Measurements from ENCODE around the gene ANKFN1. TPM values are rescaled to one million over a fixed set of nuclear protein-coding genes. Genes with fewer than 3 reads are reported as not detected.

The ANKFN1 gene
- total and polyA plus RNA-seq, 2 of the 13 experiments (the other 11 are each of a cell fraction or from before 2014, with no cell fraction given): not detected

DNA sequence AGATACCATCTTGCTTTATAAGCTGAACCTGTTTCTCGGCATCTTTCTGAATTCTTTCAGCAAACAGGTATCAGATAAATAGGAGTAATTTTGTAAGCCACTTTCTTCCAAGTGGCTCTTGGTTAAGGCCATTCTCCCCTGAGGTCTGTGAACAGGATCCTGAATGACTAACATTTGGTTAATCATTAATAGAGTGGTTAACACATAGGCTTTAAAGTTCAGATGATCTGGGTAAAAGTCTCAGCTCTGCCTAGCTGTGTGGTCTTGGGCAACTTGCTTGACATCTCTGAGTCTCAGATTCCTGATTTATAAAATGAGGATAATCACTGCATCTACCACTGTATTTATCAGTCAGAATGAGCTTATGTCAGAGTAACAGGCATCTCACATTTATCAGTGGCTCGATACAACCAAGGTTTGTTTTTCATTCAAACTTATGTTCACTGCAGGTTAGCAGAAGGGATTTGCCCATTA is 44.4 kb upstream of the ANKFN1 start (continued):
- TF ChIP-seq JDP2 (CRISPR knock-in tag; IDR thresholded peaks at IDR 0.05; ENCODE audit: borderline replicate concordance): no peak
- no peak for TF ChIP-seq ZNF160 (CRISPR knock-in tag; IDR thresholded peaks at IDR 0.05)
- no peak for TF ChIP-seq ZBTB21 (CRISPR knock-in tag; IDR thresholded peaks at IDR 0.05)
- no peak for TF ChIP-seq SSRP1 (CRISPR knock-in tag; IDR thresholded peaks at IDR 0.05)
- TF ChIP-seq, protein P1, sequence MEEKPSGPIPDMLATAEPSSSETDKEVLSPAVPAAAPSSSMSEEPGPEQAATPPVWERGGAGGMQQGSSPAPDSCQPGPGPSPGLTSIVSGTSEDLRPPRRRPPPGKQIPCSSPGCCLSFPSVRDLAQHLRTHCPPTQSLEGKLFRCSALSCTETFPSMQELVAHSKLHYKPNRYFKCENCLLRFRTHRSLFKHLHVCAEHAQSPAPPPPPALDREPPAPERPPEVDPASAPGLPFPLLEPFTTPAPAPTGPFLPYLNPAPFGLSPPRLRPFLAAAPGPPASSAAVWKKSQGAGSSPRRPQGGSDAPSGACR (CRISPR knock-in tag; IDR thresholded peaks at IDR 0.05): no peak
- peak; percentile 72; the same call in 1 of the 2 replicates for TF ChIP-seq KDM1A (CRISPR knock-in tag; IDR thresholded peaks at IDR 0.05)
- TF ChIP-seq YY1 (IDR thresholded peaks at IDR 0.05; ENCODE audit: insufficient read depth, insufficient replicate concordance, low read depth, low read length): no peak
- TF ChIP-seq ZNF205 (CRISPR knock-in tag; IDR thresholded peaks at IDR 0.05): no peak
- no peak for TF ChIP-seq DNMT1 (CRISPR knock-in tag; IDR thresholded peaks at IDR 0.05)
- TF ChIP-seq NCOR1 (IDR thresholded peaks at IDR 0.05; ENCODE audit: borderline replicate concordance, low read length): peak; percentile 26; the same call in 1 of the 2 replicates
- TF ChIP-seq CC2D1A (CRISPR knock-in tag; IDR thresholded peaks at IDR 0.05): no peak

DNA sequence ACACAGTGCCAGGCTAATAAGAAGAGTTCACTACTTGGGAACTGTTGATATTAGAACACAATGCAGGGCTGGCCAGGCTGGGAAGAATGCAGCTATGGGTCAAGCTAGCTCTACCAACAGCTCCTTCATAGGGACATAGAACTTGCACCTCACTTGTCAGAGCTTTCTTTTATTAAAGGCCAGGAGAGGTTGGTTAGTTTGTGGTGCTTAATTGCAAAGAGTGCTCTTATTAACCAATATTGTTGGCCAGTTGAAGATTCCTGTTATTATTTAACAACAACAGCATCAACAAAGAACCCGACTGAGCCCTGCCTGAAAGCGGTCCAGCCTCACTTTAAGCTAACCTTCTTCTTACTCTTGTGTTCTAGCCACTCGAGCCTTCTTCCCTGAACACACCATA is 43.4 kb upstream of the ANKFN1 start:
- 45% methylated on average over 3 of the region's 3 CpGs for WGBS (ENCODE audit: low lambda C conversion rate)
- no peaks in the 10 kb centered on the region for H4K20me1 ChIP-seq (ENCODE audit: insufficient read depth, low read length)
- ChIA-PET POLR2A (no interaction called here), CTCF (ENCODE audit: low intra/inter-chr PET ratio, low total read pairs) (no interaction called here)
- no peaks in the 10 kb centered on the region for H3K27me3 ChIP-seq (ENCODE audit: control insufficient read depth in 1 of 2, insufficient read depth in 2 of 2, low read length in 2 of 2)
- no peak overlapping the region for H2AFZ ChIP-seq (ENCODE audit: low read length)
- H3K4me3 ChIP-seq (replicated peaks in 1 of 3; ENCODE audit: insufficient read depth in 1 of 3, low read depth in 2 of 3, low read length in 3 of 3): no peak overlapping the region
- no TSS peak for BruUV-seq (replicated peaks)
- peak; percentile 4 for FAIRE-seq
- intact Hi-C loops (cut with micrococcal nuclease; ENCODE audit: unreplicated experiment): no loop called here
- in situ Hi-C loops (cut with HindIII; ENCODE audit: extremely low pct_ligation_motif_present, low pct_unique_long_range_greater_than_20kb): no loop called here
- no peak overlapping the region for H3K27ac ChIP-seq (ENCODE audit: extremely low read length, insufficient read depth, low read length)
- DNase-seq (ENCODE audit: low spot score): no peak
- ATAC-seq: peak; percentile 44; the same call in 2 of the 3 replicates
- no peaks in the 10 kb centered on the region for H3K36me3 ChIP-seq (replicated peaks in 1 of 2; ENCODE audit: control insufficient read depth in 1 of 2, insufficient read depth in 2 of 2, low read length in 2 of 2)
- H3K79me2 ChIP-seq (ENCODE audit: insufficient read depth, low read length): no peaks in the 10 kb centered on the region
- H3K4me1 ChIP-seq (ENCODE audit: insufficient read depth, low read length): peaks cover 14% of the 10 kb centered on the region
- no peaks in the 10 kb centered on the region for H3K9me3 ChIP-seq (ENCODE audit: low read length)
- no peak overlapping the region for H3K4me2 ChIP-seq (ENCODE audit: low read depth, low read length)
- no peak overlapping the region for H3K9ac ChIP-seq (ENCODE audit: insufficient read depth, low read depth, low read length)
- TF ChIP-seq, protein P2, sequence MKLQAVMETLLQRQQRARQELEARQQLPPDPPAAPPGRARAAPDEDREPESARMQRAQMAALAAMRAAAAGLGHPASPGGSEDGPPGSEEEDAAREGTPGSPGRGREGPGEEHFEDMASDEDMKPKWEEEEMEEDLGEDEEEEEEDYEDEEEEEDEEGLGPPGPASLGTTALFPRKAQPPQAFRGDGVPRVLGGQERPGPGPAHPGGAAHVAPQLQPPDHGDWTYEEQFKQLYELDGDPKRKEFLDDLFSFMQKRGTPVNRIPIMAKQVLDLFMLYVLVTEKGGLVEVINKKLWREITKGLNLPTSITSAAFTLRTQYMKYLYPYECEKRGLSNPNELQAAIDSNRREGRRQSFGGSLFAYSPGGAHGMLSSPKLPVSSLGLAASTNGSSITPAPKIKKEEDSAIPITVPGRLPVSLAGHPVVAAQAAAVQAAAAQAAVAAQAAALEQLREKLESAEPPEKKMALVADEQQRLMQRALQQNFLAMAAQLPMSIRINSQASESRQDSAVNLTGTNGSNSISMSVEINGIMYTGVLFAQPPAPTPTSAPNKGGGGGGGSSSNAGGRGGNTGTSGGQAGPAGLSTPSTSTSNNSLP (IDR thresholded peaks at IDR 0.05; ENCODE audit: low read depth, low read length): no peak
- TF ChIP-seq NKX3-1 (CRISPR knock-in tag; IDR thresholded peaks at IDR 0.05): no peak
- no peak for TF ChIP-seq ZNF251 (CRISPR knock-in tag; IDR thresholded peaks at IDR 0.05)
- no peak for TF ChIP-seq YEATS4 (CRISPR knock-in tag; IDR thresholded peaks at IDR 0.05; ENCODE audit: borderline replicate concordance)
- TF ChIP-seq, protein P3, sequence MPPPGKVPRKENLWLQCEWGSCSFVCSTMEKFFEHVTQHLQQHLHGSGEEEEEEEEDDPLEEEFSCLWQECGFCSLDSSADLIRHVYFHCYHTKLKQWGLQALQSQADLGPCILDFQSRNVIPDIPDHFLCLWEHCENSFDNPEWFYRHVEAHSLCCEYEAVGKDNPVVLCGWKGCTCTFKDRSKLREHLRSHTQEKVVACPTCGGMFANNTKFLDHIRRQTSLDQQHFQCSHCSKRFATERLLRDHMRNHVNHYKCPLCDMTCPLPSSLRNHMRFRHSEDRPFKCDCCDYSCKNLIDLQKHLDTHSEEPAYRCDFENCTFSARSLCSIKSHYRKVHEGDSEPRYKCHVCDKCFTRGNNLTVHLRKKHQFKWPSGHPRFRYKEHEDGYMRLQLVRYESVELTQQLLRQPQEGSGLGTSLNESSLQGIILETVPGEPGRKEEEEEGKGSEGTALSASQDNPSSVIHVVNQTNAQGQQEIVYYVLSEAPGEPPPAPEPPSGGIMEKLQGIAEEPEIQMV (CRISPR knock-in tag; IDR thresholded peaks at IDR 0.05; ENCODE audit: low read depth): no peak
- no peak for TF ChIP-seq SRSF9 (IDR thresholded peaks at IDR 0.05; ENCODE audit: borderline replicate concordance, insufficient read depth, low read depth, low read length, poor library complexity, severe bottlenecking)
- no peak for TF ChIP-seq HMG20B (CRISPR knock-in tag; conservative IDR thresholded peaks at IDR 0.05)
- TF ChIP-seq, protein P4, sequence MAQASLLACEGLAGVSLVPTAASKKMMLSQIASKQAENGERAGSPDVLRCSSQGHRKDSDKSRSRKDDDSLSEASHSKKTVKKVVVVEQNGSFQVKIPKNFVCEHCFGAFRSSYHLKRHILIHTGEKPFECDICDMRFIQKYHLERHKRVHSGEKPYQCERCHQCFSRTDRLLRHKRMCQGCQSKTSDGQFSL (CRISPR knock-in tag; IDR thresholded peaks at IDR 0.05): no peak
- TF ChIP-seq NCOR1 (IDR thresholded peaks at IDR 0.05; ENCODE audit: borderline replicate concordance, low read length): no peak

Data from HepG2 (cell line).